HG02970 (cell line): ENCODE data around the gene PFDN5.
"Not testable (repeated sequence)": the region's sequence is repeated elsewhere in the genome, so short reads cannot be mapped to it uniquely, and the experiment has no call there.

Experiments
- ATAC-seq: cut with Tn5 transposase; IDR thresholded peaks from one replicate; pipeline ENCODE4 v1.9.1; 2021; ENCODE audit warnings: mild to moderate bottlenecking, moderate library complexity, moderate number of reproducible peaks; ENCODE audit not compliant: unreplicated experiment, low FRiP score

PFDN5 gene

DNA sequence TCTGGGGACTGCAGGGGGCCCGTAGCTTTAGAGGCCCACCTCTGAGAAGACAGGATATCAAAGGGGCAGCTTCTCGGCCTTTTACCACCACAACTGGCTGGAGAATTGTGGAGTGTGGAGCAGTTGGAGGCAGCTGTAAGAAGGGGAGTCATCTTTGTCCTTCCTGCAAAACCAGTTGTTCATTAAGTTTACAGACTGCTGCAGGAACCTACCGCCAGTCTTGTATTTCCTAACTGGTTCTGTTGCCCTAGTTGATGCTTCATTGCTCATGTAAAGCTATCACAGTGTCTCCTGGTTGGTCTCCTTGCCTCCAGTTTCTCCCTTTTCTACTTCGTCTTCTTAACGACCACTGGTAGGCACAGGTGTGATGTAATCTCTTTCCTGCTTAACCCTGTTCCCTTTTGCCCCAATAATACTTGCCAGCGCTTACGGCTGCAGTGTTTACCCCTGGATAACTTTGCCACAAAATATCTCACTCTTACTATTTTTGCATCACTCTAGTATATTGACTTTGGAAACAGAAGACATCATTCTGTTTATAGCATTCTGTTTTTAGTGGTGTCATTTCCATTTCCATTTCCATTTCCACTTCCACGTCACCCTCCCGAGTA lies 15.3 kb upstream of the PFDN5 start:
- no peak for ATAC-seq

DNA sequence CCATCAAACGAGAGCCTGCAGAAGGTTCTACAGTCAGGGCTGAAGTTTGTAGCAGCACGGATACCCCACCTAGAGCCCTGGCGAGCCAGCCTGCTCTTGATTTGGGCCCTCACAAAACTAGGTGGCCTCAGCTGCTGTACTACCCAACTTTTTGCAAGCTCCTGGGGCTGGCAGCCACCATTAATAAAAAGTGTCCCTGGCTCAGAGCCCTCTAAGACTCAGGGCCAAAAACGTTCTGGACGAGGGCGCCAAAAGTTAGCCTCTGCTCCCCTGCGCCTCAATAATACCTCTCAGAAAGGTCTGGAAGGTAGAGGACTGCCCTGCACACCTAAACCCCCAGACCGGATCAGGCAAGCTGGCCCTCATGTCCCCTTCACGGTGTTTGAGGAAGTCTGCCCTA lies 8.9 kb upstream of the PFDN5 start:
- ATAC-seq = no peak

DNA sequence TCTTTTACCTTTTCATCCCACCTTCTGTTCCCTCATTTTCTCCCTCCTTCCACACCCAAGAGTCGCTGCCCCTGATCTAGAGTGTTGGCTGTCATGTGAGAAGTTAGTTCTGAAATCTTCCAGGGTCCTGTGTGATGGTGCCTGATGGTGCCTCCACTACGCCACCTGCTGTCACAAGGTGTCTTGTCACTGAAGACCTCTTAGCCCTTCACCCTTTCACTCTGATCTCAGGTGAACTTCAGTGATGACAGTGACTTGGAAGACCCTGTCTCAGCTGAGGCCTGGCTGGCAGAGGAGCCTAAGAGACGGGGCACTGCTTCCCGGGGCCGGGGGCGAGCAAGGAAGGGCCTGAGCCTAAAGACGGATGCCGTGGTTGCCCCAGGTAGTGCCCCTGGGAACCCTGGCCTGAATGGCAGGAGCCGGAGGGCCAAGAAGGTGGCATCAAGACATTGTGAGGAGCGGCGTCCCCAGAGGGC lies 7.6 kb upstream of the PFDN5 start:
- no peak for ATAC-seq

DNA sequence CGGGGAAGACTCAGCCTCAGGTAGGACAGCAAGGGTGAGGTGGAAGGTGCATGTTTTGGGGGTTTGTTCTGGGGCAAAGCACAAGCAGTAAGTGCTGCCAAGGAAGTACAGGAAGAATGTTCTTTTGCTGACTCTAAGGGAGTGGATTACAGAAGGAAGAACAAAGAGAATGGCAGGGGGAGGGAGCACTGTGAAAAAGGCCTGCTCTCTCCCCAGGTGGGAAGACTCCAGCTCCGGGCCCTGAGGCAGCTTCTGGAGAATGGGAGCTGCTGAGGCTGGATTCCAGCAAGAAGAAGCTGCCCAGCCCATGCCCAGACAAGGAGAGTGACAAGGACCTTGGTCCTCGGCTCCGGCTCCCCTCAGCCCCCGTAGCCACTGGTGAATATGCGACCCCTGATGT lies 7.0 kb upstream of the PFDN5 start:
- no peak for ATAC-seq

DNA sequence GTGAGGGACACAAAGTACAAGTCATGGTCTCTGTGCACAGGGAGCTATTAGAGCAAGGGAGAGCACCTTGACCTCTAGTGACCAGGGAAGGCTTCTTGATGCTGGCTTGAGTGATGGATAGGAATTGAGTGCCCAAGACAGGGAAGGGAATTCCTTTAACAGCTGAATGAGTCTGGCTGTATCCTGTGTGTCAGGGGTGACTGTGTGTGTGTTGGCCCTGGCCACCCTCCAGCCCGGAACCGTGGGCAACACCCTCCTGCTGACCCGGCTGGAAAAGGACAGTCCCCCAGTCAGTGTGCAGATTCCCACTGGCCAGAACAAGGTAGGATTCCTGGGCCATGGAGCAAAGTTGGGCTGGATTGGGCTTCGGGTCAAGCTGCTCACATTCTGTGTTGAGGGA lies 5.5 kb upstream of the PFDN5 start:
- ATAC-seq = no peak

DNA sequence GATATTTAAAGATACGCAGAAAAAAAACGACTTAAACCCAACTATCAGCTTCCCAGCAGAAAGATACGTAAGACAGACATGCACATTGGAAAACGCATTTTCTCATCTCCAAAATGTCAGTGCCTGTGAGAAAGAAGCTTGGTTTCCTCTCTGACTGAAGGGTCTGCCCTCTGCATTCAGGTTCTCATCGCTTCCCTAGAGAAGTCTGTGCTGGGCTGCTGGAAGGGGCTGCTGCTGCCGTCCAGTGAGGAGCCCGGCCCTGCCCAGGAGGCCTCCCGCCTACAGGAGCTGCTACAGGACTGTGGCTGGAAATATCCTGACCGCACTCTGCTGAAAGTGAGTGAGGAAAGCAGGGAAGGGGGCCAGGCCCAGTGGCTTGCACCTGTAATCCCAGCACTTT lies 4.7 kb upstream of the PFDN5 start:
- ATAC-seq = no peak

DNA sequence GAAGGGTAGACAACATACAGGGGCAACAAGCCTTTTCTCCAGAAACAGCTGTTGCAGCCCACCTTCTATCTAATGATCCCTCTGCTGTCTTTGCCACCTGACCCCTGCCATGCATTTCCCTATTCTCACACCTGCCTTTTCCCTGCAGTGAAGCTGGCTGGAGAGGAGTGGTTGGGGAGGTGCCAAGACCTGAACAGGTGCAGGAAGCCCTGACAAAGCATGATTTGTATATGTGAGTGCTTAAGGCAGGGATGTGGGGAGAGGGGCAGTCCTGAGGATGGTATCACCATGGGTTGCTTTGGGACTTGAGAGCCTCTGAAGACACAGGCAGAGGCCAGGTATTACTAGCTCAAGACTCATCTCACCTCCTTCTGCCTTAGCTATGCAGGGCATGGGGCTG lies 2.9 kb upstream of the PFDN5 start:
- ATAC-seq = no peak

DNA sequence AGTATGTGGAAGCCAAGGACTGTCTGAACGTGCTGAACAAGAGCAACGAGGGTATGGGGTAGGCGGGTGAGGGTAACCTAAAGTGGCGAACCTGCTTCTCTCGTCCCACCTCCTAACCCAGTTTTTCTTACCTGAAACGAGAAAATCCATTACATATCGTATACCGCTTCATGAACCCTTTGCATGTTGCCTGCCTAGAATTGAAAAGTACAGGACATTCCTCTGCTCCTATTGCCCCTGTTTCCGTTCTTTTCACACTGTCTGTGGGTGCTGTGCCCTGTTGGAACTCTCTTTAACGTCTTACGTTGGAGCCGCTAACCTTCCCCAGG lies 513 bp downstream of the PFDN5 start:
- no peak for ATAC-seq

DNA sequence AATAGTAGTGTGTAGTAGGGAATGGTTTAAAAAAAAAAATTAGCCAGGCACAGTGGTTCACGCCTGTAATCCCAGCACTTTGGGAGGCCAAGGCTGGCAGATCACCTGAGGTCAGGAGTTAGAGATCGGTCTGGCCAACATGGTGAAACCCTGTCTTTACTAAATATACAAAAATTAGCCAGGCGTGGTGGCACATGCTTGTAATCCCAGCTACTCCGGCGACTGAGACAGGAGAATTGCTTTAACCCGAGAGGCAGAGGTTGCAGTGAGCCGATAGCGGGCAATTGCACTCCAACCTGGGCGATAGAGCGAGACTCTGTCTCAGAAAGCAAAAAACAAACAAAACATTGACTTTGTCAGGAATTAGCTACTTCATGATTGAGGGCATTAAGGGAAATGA lies 1.8 kb downstream of the PFDN5 start:
- not testable (repeated sequence) for ATAC-seq

DNA sequence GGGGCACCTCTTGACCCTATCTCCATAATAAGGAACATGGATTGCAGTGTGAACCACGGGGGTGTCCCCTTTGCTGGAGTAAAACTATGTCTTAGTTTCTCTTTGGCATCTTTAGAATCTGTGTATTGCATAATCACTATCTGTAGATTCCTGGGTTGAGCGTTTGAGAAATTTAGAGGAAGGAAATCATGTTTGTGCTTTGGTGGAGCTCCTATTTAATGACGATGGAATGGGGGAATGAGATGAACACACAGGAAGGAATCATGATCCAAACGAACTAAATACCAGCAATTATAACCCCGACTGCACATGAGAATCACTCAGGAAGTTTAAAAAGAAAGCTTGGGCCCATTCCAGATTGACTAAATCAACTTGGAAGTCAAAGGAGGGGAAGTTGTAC lies 2.8 kb downstream of the PFDN5 start:
- ATAC-seq = no peak

DNA sequence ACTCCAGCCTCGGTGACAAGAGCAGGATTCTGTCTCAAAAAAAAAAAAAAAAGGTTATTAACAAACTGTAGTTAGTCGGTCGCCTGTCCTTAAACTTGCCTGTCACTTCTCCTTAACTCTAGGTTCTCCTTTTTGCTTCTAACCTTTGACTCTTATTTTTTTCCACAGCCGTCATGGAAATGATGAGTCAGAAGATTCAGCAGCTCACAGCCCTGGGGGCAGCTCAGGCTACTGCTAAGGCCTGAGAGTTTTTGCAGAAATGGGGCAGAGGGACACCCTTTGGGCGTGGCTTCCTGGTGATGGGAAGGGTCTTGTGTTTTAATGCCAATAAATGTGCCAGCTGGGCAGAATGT lies 3.7 kb downstream of the PFDN5 start:
- ATAC-seq = no peak

DNA sequence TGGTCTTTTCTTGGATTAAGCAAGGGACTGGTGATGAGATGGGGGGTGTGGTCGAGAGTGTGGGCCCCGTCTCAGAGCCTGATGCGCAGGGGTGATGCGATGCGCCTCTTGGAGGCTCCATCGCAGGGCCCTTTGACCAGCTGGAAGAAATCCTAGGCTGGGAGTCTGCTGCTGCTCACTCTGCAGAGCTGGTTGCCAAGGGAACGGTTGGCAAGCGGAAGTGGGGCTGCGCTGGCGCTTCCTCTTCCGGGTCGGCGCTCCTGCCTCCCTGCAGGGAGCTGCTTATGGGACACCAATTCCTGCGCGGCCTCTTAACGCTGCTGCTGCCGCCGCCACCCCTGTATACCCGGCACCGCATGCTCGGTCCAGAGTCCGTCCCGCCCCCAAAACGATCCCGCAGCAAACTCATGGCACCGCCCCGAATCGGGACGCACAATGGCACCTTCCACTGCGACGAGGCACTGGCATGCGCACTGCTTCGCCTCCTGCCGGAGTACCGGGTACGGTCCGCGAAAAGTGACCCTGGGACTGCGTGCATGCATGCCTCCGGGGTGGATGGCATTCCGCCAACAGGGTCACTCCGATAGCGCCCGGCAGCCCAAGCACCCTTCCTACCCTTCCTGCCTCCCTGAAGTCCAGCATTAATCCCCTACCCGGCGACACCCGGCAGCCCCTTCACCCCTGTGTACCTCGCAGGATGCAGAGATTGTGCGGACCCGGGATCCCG lies 4.3 kb downstream of the PFDN5 start, which contains the start of gene MYG1:
Gene MYG1, plus strand, starts transcription at position 242 of the 727 bp plus-strand sequence. Its CDS starts 43 bp downstream, at position 285.
- ATAC-seq = no peak

DNA sequence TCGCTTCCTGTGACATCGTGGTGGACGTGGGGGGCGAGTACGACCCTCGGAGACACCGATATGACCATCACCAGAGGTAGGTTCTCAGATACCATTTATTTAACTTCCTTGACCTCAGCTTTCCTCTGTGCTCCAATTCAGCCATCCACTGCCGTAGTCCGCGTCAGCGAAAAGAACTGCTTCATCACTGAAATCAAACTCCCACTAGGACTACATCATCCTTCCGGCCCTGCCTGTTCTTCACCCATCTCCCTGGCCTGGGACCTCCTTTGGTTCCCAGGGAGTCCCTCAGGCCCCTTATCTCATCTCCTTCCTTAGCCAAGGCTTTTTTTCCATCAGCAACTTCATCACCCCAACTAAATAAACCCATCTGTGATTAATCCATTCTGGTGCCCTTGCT lies 4.8 kb downstream of the PFDN5 start:
- ATAC-seq = no peak

DNA sequence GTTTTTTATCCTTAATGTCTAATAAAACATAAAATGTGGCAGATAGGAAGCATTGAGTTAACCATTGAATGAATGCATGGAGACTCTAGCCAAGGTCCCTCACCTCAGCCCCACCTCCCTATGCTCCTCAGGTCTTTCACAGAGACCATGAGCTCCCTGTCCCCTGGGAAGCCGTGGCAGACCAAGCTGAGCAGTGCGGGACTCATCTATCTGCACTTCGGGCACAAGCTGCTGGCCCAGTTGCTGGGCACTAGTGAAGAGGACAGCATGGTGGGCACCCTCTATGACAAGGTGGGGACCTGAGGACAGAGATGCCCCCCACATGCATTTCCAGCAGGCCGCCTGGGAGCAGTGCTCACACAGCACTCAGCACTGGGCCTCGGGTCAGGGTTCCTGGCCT lies 7.6 kb downstream of the PFDN5 start:
- no peak for ATAC-seq

DNA sequence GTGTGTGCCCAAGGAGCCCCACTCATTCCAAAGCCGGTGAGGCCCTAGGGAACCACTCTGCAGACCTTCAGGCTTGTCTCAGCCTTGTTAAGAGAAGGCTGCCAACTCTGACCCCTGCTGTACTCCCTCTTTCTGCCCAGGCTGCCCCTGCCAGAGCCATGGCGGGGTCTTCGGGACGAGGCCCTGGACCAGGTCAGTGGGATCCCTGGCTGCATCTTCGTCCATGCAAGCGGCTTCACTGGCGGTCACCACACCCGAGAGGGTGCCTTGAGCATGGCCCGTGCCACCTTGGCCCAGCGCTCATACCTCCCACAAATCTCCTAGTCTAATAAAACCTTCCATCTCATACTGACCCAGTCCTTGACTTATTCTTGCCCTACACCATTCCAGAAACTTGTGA lies 11.5 kb downstream of the PFDN5 start:
- no peak for ATAC-seq

DNA sequence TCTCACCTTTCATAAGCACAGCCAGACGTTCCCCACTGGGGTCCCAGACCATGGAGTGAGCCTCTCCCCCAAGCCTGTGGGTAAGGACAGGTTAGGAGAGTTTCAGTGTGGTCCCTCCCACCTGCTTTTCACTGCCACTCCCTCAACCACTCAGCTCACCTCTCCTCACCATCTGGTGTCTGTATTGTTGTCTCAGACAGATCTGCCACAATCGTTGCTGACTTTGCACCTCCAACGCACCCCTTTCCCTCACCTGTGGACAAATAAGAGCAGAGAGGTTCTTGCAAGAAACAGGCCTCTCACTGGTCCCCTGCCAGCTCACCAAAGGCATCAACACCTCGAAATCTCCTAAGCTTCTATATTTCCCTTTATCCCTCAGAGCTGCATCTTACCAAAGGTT lies 12.9 kb downstream of the PFDN5 start:
- ATAC-seq = no peak

DNA sequence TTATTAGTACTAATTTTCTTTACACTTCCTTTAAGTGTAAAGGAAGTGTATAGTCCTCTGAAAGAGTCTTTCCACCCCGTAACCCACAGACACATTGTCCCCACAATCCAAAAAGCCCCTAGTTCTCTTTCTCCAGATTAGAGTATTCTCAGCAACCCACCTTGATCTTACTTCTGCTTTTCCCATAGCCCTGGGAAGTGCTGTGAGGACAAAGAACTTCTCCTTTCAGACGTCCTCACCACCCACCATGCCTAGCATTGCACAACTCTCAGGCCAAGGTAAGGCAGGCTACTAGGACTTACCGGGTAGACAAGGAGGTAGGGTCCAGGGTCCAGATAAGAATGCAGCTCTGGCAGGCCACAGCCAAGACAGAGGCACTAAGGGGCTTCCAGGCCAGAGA lies 18.7 kb downstream of the PFDN5 start:
- no peak for ATAC-seq

DNA sequence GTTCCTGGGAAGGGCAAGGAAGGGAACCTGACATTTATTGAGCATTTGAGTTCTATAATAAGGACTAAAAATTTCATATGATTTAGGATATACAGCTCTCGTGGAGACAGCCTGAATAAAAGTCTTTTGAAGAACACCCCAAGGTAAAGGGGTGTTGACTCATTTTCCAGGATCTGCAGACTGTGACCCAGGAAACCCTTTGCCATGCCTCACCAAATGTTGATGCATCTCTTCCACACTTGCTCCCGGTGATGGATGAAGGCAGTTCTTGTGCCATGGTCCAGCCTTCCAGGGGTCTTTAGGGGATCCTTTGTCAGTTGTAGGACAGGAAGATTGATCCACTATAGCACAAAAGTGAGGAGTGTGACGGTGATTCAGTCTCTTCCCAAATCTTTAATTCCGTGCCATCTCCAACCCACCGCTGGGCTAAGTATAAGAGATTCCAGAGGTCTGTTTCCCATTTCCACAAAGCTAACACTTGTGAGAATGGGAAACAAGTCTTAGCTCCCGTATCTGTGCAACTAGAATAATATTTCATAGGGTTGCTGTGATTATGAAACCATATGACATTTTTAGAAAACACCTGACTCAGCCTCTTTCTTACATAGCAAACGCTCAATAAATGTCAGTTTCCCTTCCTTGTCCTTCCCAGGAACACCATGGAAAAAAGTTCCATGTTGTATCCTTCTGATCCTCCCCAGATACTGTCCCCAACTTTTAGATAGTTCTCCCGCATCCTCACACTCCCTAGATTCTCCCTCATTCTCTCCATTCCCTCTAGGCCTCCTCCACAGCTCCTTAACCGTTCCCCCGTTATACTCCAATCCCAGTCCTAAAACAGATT lies 25.2 kb downstream of the PFDN5 start:
- ATAC-seq = no peak

DNA sequence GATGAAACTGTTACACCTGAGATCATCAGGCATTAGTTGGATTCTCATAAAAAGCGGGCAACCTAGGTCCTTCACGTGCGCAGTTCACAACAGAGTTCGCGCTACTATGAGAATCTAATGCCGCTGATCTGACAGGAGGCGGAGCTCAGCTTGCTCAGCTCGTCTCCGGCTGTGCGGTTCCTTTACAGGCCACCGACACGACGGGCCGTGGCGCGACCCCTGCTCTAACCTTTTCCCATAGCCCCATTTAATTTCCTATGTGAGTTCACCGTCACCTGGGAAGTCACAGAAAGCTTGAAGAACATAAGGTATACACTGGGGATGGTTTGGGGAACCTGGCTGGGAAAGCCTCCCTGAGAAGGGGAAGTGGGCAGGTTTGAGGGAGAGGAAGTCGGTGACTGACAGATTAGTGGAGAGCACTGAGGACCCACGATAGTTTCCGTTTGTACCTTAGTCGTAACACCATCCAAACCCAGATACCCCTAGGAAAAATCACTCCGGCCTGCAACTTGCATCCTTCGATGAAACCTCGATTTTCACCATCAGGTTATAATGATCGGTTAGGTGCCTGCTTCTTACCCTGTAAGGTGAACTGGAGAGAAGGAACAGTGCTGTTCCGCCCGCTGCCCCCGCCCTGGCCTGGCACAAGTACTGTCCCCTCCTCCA lies 28.9 kb downstream of the PFDN5 start:
- no peak for ATAC-seq

DNA sequence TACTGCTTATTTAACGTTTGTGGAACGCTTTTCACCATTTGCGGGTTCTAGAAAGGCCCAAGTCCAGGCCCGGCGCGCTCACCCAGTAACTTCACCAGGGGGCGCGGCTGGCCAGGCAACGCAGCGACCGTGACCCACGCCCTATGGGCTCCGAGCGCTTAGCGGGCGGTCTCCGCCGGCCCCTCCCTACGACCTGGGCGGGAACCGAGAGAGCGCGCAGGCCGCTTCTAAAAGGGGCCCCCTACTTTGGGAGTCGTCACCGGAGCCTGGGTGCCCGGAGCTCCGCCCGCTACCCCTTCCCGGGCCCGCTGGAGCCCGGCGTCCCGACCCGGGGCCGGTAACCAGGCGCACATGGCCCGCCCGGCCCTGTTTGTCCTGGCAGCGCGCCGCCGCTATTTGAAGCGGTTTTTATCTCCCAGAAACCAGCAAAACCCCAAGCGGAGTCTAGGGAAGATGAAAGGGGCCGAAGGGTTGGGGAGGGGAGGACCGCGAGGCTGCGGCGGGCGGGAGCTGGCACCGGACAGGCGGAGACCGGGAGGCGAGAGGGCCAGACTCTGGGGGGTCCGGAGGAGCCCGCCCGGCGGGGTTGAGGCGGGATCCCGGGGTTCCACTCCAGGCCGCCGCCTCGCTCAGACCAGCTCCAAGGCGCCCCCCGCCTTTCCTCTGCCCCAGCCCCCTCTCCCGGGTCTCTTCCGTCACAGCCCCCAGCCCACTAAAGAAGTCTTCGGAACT lies 29.6 kb downstream of the PFDN5 start:
- no peak for ATAC-seq
